Brain microvascular endothelial cell (primary cell): ENCODE measurements around the gene BCL2.

ENCODE experiments used
- DNase-seq: peaks from one replicate; pipeline ENCODE4 v3.0.0-alpha.2; 2020
- H3K27ac ChIP-seq: fragments of 250-450 bp; sonication (Bioruptor Pico); 2 replicates; pipeline ENCODE4 v1.5.1; 2020; ENCODE audit warnings: mild to moderate bottlenecking, moderate library complexity
- H3K27me3 ChIP-seq: fragments of 250-450 bp; sonication (Bioruptor Pico); replicated peaks from 2 replicates; pipeline ENCODE4 v1.5.1; 2020; ENCODE audit warnings: mild to moderate bottlenecking
- H3K36me3 ChIP-seq: fragments of 250-450 bp; sonication (Bioruptor Pico); replicated peaks from 2 replicates; pipeline ENCODE4 v1.5.1; 2020; ENCODE audit warnings: mild to moderate bottlenecking
- H3K4me3 ChIP-seq: 2 replicates; pipeline ENCODE4 v1.5.1; 2011; ENCODE audit warnings: low read depth, mild to moderate bottlenecking, control low read depth, low read length, moderate library complexity
- in situ Hi-C: cut with HindIII; loops from 2 replicates; pipeline ENCODE4 v1.10.0; 2017; ENCODE audit warnings: low sequenced_read_pairs, low pct_ligation_motif_present
- TF ChIP-seq, protein P1 (sequence below): IDR thresholded peaks from 2 replicates; pipeline ENCODE4 v1.5.1; 2011; ENCODE audit warnings: low read depth, mild to moderate bottlenecking, moderate library complexity, low read length, control low read depth, inconsistent platforms; ENCODE audit errors: missing control alignments

BCL2 gene

DNA sequence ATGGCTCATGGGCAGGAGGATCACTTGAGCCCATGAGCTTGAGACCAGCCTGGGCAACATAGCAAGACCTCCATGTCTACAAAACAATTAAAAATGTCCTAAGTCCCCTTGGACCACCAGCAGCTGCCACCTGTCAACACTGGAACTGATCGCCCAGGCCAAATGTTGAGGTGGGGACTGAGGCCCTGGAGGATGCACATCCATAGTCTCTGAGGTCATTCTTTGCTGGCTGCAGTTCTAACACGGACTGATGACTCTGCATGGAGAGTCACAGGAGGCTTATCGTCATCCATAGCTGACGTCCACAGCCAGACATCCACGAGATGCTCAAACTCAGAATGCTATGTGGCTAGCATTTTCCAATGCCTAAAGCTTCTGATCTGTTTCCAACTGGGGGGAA lies 151.3 kb downstream of the BCL2 start:
- H3K4me3 ChIP-seq: no peak overlapping the region
- TF ChIP-seq, protein P1, sequence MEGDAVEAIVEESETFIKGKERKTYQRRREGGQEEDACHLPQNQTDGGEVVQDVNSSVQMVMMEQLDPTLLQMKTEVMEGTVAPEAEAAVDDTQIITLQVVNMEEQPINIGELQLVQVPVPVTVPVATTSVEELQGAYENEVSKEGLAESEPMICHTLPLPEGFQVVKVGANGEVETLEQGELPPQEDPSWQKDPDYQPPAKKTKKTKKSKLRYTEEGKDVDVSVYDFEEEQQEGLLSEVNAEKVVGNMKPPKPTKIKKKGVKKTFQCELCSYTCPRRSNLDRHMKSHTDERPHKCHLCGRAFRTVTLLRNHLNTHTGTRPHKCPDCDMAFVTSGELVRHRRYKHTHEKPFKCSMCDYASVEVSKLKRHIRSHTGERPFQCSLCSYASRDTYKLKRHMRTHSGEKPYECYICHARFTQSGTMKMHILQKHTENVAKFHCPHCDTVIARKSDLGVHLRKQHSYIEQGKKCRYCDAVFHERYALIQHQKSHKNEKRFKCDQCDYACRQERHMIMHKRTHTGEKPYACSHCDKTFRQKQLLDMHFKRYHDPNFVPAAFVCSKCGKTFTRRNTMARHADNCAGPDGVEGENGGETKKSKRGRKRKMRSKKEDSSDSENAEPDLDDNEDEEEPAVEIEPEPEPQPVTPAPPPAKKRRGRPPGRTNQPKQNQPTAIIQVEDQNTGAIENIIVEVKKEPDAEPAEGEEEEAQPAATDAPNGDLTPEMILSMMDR: no peak
- in situ Hi-C loops: no loop called here
- H3K27ac ChIP-seq: no peak overlapping the region
- H3K27me3 ChIP-seq: no peaks in the 10 kb centered on the region
- DNase-seq: no peak
- H3K36me3 ChIP-seq: no peaks in the 10 kb centered on the region

DNA sequence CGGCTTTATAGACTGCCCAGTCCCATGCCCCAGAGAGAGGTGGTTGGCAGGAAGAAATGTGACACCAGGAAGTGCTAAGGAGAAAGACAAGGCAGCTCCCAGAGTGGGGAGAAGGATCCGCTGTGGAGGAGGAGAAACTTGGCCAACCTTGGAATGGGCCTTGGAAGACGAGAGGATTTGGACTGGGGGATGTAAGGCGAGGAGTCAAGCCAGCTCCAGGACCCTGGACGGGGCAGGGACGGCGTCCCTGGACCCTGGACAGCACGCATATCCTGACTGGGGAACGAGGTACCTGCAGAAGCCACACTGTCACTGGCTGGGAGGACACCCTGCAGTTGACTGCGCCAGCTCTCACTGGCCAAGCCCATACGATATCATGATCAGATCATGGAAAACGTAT lies 153.4 kb downstream of the BCL2 start:
- Histone ChIP-seq H3K36me3 (no peaks in the 10 kb centered on the region), H3K4me3 (no peak overlapping the region), H3K27ac (no peak overlapping the region), H3K27me3 (no peaks in the 10 kb centered on the region)
- in situ Hi-C loops: no loop called here
- no peak for DNase-seq
- TF ChIP-seq, protein P1: no peak

DNA sequence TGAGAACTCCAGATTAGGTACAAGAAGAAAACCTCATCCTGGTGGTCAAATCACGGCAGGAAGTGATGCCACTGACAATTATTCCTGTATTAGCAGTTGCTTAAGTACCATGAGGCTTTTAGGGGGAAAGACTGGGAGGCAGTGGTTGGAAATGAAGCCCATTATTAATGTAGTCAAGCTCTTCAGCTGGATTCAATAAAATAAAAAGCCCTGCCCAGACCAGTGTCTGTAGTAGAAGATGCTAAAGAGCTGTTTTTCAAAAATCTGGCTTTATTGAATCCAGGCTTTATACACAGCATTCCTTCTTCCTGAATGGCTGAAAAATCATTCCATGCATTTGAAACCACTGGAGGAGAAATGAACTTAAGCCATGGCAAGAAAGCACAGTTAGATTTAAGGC lies 155.2 kb downstream of the BCL2 start:
- Histone ChIP-seq H3K4me3 (no peak overlapping the region), H3K27ac (no peak overlapping the region), H3K27me3 (no peaks in the 10 kb centered on the region), H3K36me3 (no peaks in the 10 kb centered on the region)
- in situ Hi-C loops: no loop called here
- DNase-seq: no peak
- TF ChIP-seq, protein P1: no peak

DNA sequence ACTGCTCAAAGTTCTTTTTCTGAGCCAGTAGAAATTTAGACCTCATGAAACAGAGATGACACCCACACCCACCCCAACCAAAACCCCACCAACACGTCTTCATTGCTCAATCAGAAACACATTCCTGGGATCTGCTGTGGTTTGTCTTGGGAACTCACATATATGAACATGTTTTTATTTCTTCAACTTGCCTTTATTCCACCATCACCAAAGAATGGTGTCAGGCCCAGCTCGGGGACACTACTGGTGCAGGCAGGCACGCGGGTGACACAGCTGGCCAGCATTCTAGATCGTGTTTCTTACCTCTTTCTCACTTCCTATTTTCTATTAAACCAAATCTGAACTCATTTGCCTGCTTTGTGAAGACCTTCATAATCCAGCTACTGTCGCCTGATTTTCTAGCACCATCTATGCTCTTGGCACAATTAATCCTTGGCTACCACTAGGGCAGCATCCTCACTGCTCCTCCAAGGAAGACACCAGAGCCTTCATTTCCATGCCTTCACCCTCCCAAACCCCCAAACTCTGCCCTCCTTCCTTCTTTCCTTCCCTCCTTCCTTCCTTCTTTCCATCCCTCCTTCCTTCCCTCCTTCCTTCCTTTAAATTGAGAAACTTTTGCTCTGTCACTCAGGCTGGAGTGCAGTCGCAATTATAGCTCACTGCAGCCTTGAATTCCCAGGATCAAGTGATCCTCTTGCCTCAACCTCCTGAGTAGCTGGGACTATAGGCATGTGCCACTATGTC lies 157.1 kb downstream of the BCL2 start:
- Histone ChIP-seq H3K36me3 (no peaks in the 10 kb centered on the region), H3K27me3 (no peaks in the 10 kb centered on the region), H3K4me3 (no peak overlapping the region), H3K27ac (no peak overlapping the region)
- TF ChIP-seq, protein P1: no peak
- DNase-seq: peak; percentile 30
- in situ Hi-C loops: no loop called here

DNA sequence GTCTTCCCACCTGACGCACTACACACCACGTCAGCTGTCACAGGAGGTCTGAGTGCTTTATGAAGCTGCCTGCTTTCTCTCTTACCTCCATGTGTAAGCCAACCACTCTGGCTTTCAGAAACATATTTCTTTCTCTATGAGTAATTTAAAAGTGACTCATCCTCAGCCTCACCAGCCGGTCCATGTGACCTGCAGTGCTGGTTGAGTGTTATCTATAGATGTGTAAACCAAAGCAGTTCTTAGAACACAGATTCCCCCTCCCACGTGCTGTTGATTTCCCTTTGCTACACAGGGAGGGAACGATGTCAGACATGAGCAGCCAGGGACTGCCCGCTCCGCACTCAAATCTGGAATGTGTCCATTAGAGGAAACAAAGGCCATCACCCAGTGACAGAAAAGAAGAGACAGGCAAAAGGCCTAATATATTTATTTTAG lies 157.8 kb downstream of the BCL2 start:
- H3K36me3 ChIP-seq: no peaks in the 10 kb centered on the region
- in situ Hi-C loops: no loop called here
- no peak overlapping the region for H3K4me3 ChIP-seq
- H3K27me3 ChIP-seq: no peaks in the 10 kb centered on the region
- TF ChIP-seq, protein P1: no peak
- peak; percentile 97 for DNase-seq
- peak overlapping the region; percentile 16 for H3K27ac ChIP-seq
